ENCODE measurements around the gene LIPC.
A peak's percentile ranks its signal among the peaks of the same experiment; 100 is the strongest.

LIPC gene

GRCh38 chr15:58562135-58562534 lies 130.3 kb downstream of the LIPC start:
- Histone ChIP-seq H3K14ac (ENCODE audit: low read length) (no peak overlapping the region), H3K18ac (ENCODE audit: low read length) (no peak overlapping the region), H3K4me2 (ENCODE audit: insufficient read depth, low read length, poor library complexity, severe bottlenecking) (no peak overlapping the region), H3K23ac (ENCODE audit: low read depth, low read length, poor library complexity) (no peak overlapping the region), H2AK5ac (ENCODE audit: low read depth, low read length) (no peak overlapping the region), H3K9ac (ENCODE audit: low read depth, low read length, poor library complexity) (no peak overlapping the region), H3K9me3 (replicated peaks in 1 of 2; ENCODE audit: control insufficient read depth in 2 of 2, insufficient read depth in 1 of 2, low read depth in 1 of 2, low read length in 2 of 2) (peaks cover 0 to 2% of the 10 kb centered on the region in 2 donors), H2AFZ (ENCODE audit: low read length) (no peak overlapping the region), H3K27ac (replicated peaks; ENCODE audit: low read length) (no peak overlapping the region), H3K4me3 (ENCODE audit: low read length in 2 of 2) (no peak overlapping the region), H3K27me3 (ENCODE audit: control insufficient read depth in 3 of 3, insufficient read depth in 3 of 3, low read depth in 1 of 3, low read length in 3 of 3) (no peaks in the 10 kb centered on the region), H2BK5ac (ENCODE audit: low read length) (no peak overlapping the region), H3K36me3 (replicated peaks in 1 of 2; ENCODE audit: control insufficient read depth in 2 of 2, insufficient read depth in 2 of 2, low read length in 2 of 2) (no peaks in the 10 kb centered on the region), H4K91ac (ENCODE audit: low read depth, low read length, poor library complexity) (no peak overlapping the region), H3K4me1 (ENCODE audit: control insufficient read depth in 2 of 2, insufficient read depth in 1 of 2, low read depth in 1 of 2, low read length in 2 of 2) (peaks cover 0 to 3% of the 10 kb centered on the region in 2 donors), H2BK15ac (ENCODE audit: low read length) (no peak overlapping the region), H3K79me1 (ENCODE audit: low read depth, low read length) (no peaks in the 10 kb centered on the region), H3K4ac (ENCODE audit: low read length) (no peak overlapping the region), H4K8ac (ENCODE audit: low read depth, low read length) (no peak overlapping the region), H2BK120ac (ENCODE audit: low read depth, low read length) (no peak overlapping the region), H2BK12ac (ENCODE audit: low read length) (no peak overlapping the region)
- WGBS, 2 donors (ENCODE audit: extremely low coverage in 2 of 2, insufficient read length in 2 of 2, insufficient replicate concordance in 1 of 2): no CpG with 5 or more reads among the region's 3 CpGs
- DNase-seq (ENCODE audit: low spot score): no peak

GRCh38 chr15:58564981-58565380 lies 133.2 kb downstream of the LIPC start:
- Histone ChIP-seq H3K4me1 (ENCODE audit: control insufficient read depth in 2 of 2, insufficient read depth in 1 of 2, low read depth in 1 of 2, low read length in 2 of 2) (peaks cover 0 to 6% of the 10 kb centered on the region in 2 donors), H3K9ac (ENCODE audit: low read depth, low read length, poor library complexity) (no peak overlapping the region), H3K18ac (ENCODE audit: low read length) (no peak overlapping the region), H2AFZ (ENCODE audit: low read length) (no peak overlapping the region), H3K9me3 (replicated peaks in 1 of 2; ENCODE audit: control insufficient read depth in 2 of 2, insufficient read depth in 1 of 2, low read depth in 1 of 2, low read length in 2 of 2) (peaks cover 0 to 4% of the 10 kb centered on the region in 2 donors), H4K91ac (ENCODE audit: low read depth, low read length, poor library complexity) (no peak overlapping the region), H4K8ac (ENCODE audit: low read depth, low read length) (no peak overlapping the region), H3K23ac (ENCODE audit: low read depth, low read length, poor library complexity) (no peak overlapping the region), H3K14ac (ENCODE audit: low read length) (no peak overlapping the region), H2BK120ac (ENCODE audit: low read depth, low read length) (no peak overlapping the region), H2BK15ac (ENCODE audit: low read length) (no peak overlapping the region), H3K79me1 (ENCODE audit: low read depth, low read length) (no peaks in the 10 kb centered on the region), H3K27me3 (ENCODE audit: control insufficient read depth in 3 of 3, insufficient read depth in 3 of 3, low read depth in 1 of 3, low read length in 3 of 3) (no peaks in the 10 kb centered on the region), H3K4me2 (ENCODE audit: insufficient read depth, low read length, poor library complexity, severe bottlenecking) (no peak overlapping the region), H3K27ac (replicated peaks; ENCODE audit: low read length) (no peak overlapping the region), H3K4ac (ENCODE audit: low read length) (no peak overlapping the region), H3K36me3 (replicated peaks in 1 of 2; ENCODE audit: control insufficient read depth in 2 of 2, insufficient read depth in 2 of 2, low read length in 2 of 2) (no peaks in the 10 kb centered on the region), H3K4me3 (ENCODE audit: low read length in 2 of 2) (no peak overlapping the region), H2BK5ac (ENCODE audit: low read length) (no peak overlapping the region), H2BK12ac (ENCODE audit: low read length) (no peak overlapping the region), H2AK5ac (ENCODE audit: low read depth, low read length) (no peak overlapping the region)
- no peak for DNase-seq (ENCODE audit: low spot score)
- no CpG with 5 or more reads among the region's 6 CpGs for WGBS, 2 donors (ENCODE audit: extremely low coverage in 2 of 2, insufficient read length in 2 of 2, insufficient replicate concordance in 1 of 2)

- Histone ChIP-seq H2AFZ (ENCODE audit: low read length) (peak overlapping the region; percentile 81), H3K18ac (ENCODE audit: low read length) (no peak overlapping the region), H2BK120ac (ENCODE audit: low read depth, low read length) (no peak overlapping the region), H3K4me3 (ENCODE audit: low read length in 2 of 2) (no peak overlapping the region), H3K9ac (ENCODE audit: low read depth, low read length, poor library complexity) (no peak overlapping the region), H3K79me1 (ENCODE audit: low read depth, low read length) (no peaks in the 10 kb centered on the region), H3K36me3 (replicated peaks in 1 of 2; ENCODE audit: control insufficient read depth in 2 of 2, insufficient read depth in 2 of 2, low read length in 2 of 2) (no peaks in the 10 kb centered on the region), H2BK15ac (ENCODE audit: low read length) (no peak overlapping the region), H3K27ac (replicated peaks; ENCODE audit: low read length) (no peak overlapping the region), H4K91ac (ENCODE audit: low read depth, low read length, poor library complexity) (no peak overlapping the region), H3K4me2 (ENCODE audit: insufficient read depth, low read length, poor library complexity, severe bottlenecking) (no peak overlapping the region), H3K4ac (ENCODE audit: low read length) (no peak overlapping the region), H2BK12ac (ENCODE audit: low read length) (no peak overlapping the region), H3K9me3 (replicated peaks in 1 of 2; ENCODE audit: control insufficient read depth in 2 of 2, insufficient read depth in 1 of 2, low read depth in 1 of 2, low read length in 2 of 2) (peaks cover 2 to 4% of the 10 kb centered on the region in 2 donors), H3K14ac (ENCODE audit: low read length) (no peak overlapping the region), H3K4me1 (ENCODE audit: control insufficient read depth in 2 of 2, insufficient read depth in 1 of 2, low read depth in 1 of 2, low read length in 2 of 2) (peaks cover 0 to 6% of the 10 kb centered on the region in 2 donors), H3K27me3 (ENCODE audit: control insufficient read depth in 3 of 3, insufficient read depth in 3 of 3, low read depth in 1 of 3, low read length in 3 of 3) (peaks cover 0 to 2% (median 0%) of the 10 kb centered on the region in 3 experiments), H2AK5ac (ENCODE audit: low read depth, low read length) (no peak overlapping the region), H4K8ac (ENCODE audit: low read depth, low read length) (no peak overlapping the region), H3K23ac (ENCODE audit: low read depth, low read length, poor library complexity) (no peak overlapping the region), H2BK5ac (ENCODE audit: low read length) (no peak overlapping the region)
- DNase-seq (ENCODE audit: low spot score): no peak
- no CpG with 5 or more reads among the region's 4 CpGs for WGBS, 2 donors (ENCODE audit: extremely low coverage in 2 of 2, insufficient read length in 2 of 2, insufficient replicate concordance in 1 of 2)
Observed at GRCh38 chr15:58565619-58566018, 133.8 kb downstream of the LIPC start.

- WGBS, 2 donors (ENCODE audit: extremely low coverage in 2 of 2, insufficient read length in 2 of 2, insufficient replicate concordance in 1 of 2): no CpG with 5 or more reads among the region's 6 CpGs
- H3K27me3 ChIP-seq (ENCODE audit: control insufficient read depth in 3 of 3, insufficient read depth in 3 of 3, low read depth in 1 of 3, low read length in 3 of 3): peaks cover 0 to 2% (median 0%) of the 10 kb centered on the region in 3 experiments
- DNase-seq (ENCODE audit: low spot score): no peak
- no peak overlapping the region for H2BK5ac ChIP-seq (ENCODE audit: low read length)
- no peak overlapping the region for H4K91ac ChIP-seq (ENCODE audit: low read depth, low read length, poor library complexity)
- H2AFZ ChIP-seq (ENCODE audit: low read length): peak overlapping the region; percentile 81
- no peak overlapping the region for H3K4ac ChIP-seq (ENCODE audit: low read length)
- no peak overlapping the region for H3K27ac ChIP-seq (replicated peaks; ENCODE audit: low read length)
- no peaks in the 10 kb centered on the region for H3K79me1 ChIP-seq (ENCODE audit: low read depth, low read length)
- no peak overlapping the region for H3K4me3 ChIP-seq (ENCODE audit: low read length in 2 of 2)
- H4K8ac ChIP-seq (ENCODE audit: low read depth, low read length): no peak overlapping the region
- H2BK120ac ChIP-seq (ENCODE audit: low read depth, low read length): no peak overlapping the region
- no peak overlapping the region for H3K4me2 ChIP-seq (ENCODE audit: insufficient read depth, low read length, poor library complexity, severe bottlenecking)
- no peaks in the 10 kb centered on the region for H3K36me3 ChIP-seq (replicated peaks in 1 of 2; ENCODE audit: control insufficient read depth in 2 of 2, insufficient read depth in 2 of 2, low read length in 2 of 2)
- no peak overlapping the region for H2AK5ac ChIP-seq (ENCODE audit: low read depth, low read length)
- no peak overlapping the region for H3K14ac ChIP-seq (ENCODE audit: low read length)
- H3K9me3 ChIP-seq (replicated peaks in 1 of 2; ENCODE audit: control insufficient read depth in 2 of 2, insufficient read depth in 1 of 2, low read depth in 1 of 2, low read length in 2 of 2): peaks cover 2 to 4% of the 10 kb centered on the region in 2 donors
- H2BK12ac ChIP-seq (ENCODE audit: low read length): no peak overlapping the region
- no peak overlapping the region for H3K18ac ChIP-seq (ENCODE audit: low read length)
- no peak overlapping the region for H2BK15ac ChIP-seq (ENCODE audit: low read length)
- H3K23ac ChIP-seq (ENCODE audit: low read depth, low read length, poor library complexity): no peak overlapping the region
- no peak overlapping the region for H3K9ac ChIP-seq (ENCODE audit: low read depth, low read length, poor library complexity)
- H3K4me1 ChIP-seq (ENCODE audit: control insufficient read depth in 2 of 2, insufficient read depth in 1 of 2, low read depth in 1 of 2, low read length in 2 of 2): peaks cover 0 to 6% of the 10 kb centered on the region in 2 donors
Observed at GRCh38 chr15:58566029-58566428, 134.2 kb downstream of the LIPC start.

Measured in neuronal stem cell (in vitro differentiated cells).